HG03045 (cell line): ENCODE measurements around the gene HK2.

ENCODE experiments used
- ATAC-seq: cut with Tn5 transposase; IDR thresholded peaks from one replicate; pipeline ENCODE4 v1.9.1; 2021; ENCODE audit warnings: mild to moderate bottlenecking, moderate library complexity; ENCODE audit not compliant: unreplicated experiment

Gene HK2

GRCh38 chr2:74930811-74931486, 97.0 kb downstream of the HK2 start:
- ATAC-seq: no peak

- no peak for ATAC-seq
Measured at GRCh38 chr2:74931940-74932339, 98.0 kb downstream of the HK2 start.

GRCh38 chr2:74935975-74936391, 102.1 kb downstream of the HK2 start:
- no peak for ATAC-seq

GRCh38 chr2:74937221-74937880, 103.4 kb downstream of the HK2 start:
- ATAC-seq: no peak

- ATAC-seq: no peak
Measured at GRCh38 chr2:74938264-74938663, 104.3 kb downstream of the HK2 start.

GRCh38 chr2:74939919-74940812, 106.2 kb downstream of the HK2 start:
- ATAC-seq: no peak

GRCh38 chr2:74941284-74941683, 107.4 kb downstream of the HK2 start:
- ATAC-seq: no peak

- no peak for ATAC-seq
Measured at GRCh38 chr2:74942263-74942662, 108.3 kb downstream of the HK2 start.
